IPS DF 4.7 (cell line): ENCODE measurements around the gene ZNF69.
"Not testable (repeated sequence)": the region's sequence is repeated elsewhere in the genome, so short reads cannot be mapped to it uniquely, and the experiment has no call there.

ENCODE experiments used
- DNase-seq: peaks from one replicate; pipeline ENCODE4 v3.0.0-alpha.2; 2013; ENCODE audit warnings: low spot score; ENCODE audit errors: extremely low read depth

The ZNF69 gene

GRCh38 chr19:11894851-11895250 is 7.3 kb downstream of the ZNF69 start:
- no peak for DNase-seq

- no peak for DNase-seq
Measured at GRCh38 chr19:11902228-11902627, 14.6 kb downstream of the ZNF69 start.

- no peak for DNase-seq
Measured at GRCh38 chr19:11905928-11906327, 18.3 kb downstream of the ZNF69 start.

GRCh38 chr19:11911937-11912336 is 24.4 kb downstream of the ZNF69 start:
- not testable (repeated sequence) for DNase-seq

GRCh38 chr19:11914417-11915051 is 27.0 kb downstream of the ZNF69 start:
- DNase-seq: not testable (repeated sequence)

GRCh38 chr19:11921852-11922495 is 34.4 kb downstream of the ZNF69 start:
- no peak for DNase-seq

- peak; percentile 71 for DNase-seq
Measured at GRCh38 chr19:11924886-11925650, 37.5 kb downstream of the ZNF69 start, which contains the start of gene ZNF700. ZNF700 (plus strand) TSS chr19:11925107; CDS start chr19:11925211, 104 bp downstream.

DNA sequence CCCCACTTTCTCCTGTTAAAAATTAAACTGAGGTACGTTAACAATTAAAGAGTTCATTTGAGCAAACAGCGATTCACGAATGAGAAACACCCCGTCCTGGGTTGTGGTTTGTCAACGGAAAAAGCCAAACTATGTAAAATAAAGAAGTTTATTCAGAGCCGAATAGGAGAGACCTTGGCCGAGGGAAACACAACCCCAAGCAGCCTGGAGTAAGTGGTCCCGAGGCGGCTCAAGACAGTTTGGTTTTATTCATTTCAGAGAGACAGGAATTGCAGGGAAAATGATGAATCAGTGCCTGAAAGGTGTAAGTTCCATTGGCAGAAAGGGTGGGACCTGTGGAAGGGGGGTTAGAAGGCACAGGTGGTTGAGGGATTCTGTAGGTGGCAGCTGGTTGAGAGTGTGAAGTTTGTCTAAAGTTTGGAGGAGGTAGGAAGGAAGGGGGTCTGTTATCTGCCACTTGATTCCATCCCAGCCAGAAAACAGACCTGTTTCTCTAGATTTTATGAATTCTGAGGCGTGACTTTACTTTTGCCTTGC is 38.1 kb downstream of the ZNF69 start:
- DNase-seq: not testable (repeated sequence)

- no peak for DNase-seq
Measured at GRCh38 chr19:11927227-11927626, 39.6 kb downstream of the ZNF69 start.

DNA sequence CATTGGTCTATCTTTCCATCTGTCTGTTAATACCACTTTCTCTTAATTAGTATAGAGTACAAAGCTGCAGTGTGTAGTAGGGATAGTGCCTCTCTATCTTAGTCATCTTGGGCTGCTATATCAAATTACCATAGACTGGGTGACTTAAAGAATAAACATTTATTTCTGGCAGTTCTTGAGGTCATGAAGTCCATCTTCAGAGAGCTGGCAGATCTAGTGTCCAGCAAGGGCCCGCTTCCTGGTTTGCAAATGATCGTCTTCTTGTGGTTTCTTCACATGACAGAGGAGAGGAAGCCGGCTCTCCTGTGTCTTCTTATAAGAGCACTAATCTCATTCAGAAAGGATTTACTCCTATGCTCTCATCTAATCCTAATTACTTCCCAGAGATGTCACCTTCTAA is 43.5 kb downstream of the ZNF69 start:
- DNase-seq: no peak

DNA sequence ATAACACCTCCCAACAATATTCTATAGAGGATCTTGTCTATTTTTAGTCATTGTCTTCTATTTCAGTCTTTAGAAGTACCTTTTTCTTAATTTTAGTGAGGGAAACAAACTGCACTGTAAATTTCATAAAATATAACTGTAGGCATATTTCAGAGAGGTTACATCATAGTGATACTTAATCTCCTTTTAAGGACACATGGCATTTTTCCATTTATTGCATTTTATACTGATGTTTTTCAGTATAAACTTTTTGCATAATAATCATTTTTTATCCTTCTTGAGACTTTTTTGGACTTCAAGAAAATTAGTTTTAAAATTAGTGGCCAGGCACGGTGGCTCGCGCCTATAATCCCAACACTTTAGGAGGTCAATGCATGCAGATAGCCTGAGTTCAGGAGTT is 43.9 kb downstream of the ZNF69 start:
- no peak for DNase-seq

DNA sequence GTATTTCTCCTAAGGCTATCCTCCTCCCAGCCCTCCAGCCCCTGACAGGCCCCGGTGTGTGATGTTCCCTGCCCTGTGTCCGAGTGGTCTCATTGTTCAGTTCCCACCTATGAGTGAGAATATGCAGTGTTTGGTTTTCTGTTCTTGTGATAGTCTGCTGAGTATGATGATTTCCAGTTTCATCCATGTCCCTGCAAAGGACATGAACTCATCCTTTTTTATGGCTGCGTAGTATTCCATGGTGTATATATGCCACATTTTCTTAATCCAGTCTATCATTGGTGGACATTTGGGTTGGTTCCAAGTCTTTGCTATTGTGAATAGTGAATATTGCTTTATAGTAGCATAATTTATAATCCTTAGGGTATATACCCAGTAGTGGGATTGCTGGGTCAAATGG is 48.2 kb downstream of the ZNF69 start:
- not testable (repeated sequence) for DNase-seq

GRCh38 chr19:11938383-11938782 is 50.8 kb downstream of the ZNF69 start:
- not testable (repeated sequence) for DNase-seq

- not testable (repeated sequence) for DNase-seq
Measured at GRCh38 chr19:11941361-11941887, 53.8 kb downstream of the ZNF69 start.

DNA sequence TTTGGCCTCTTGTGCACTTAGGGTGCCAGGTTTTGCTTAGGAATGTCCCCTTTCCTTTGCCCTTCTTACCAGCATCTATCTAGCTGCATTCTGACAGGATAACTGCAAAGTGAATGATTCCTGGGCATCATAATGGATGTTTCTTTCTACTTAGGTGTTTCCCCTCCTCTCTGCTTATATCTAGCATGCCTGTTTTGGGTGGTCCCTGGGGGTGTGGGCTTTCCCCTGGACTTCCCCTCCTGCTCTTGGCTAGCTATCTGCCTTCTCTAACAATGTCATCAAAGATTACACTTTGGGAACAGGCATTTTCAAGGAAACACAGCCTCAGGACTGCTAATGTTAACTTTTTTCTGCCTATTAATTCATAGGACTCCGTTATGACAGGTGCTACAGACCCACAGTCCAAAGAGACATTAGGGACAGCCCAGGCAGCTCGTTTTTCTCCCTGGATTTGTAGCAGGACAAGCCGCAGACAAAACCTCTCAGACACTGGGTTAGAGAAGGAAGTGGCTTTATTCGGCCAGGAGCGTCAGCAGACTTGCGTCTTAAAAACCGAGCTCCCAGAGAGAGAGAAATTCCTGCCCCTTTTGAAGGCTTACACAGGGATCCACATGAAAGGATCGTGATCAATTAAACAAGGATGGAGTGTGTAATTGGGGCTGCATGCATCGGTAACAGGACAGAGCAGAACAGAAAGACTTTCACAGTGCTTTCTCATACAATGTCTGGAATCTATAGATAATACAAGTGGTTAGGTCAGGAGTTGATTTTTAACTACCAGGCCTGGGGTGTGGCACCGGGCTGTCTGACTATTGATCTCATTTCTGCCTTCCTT is 54.6 kb downstream of the ZNF69 start:
- DNase-seq: no peak

- DNase-seq: no peak
Measured at GRCh38 chr19:11942843-11943108, 55.2 kb downstream of the ZNF69 start.

GRCh38 chr19:11944656-11945055 is 57.1 kb downstream of the ZNF69 start:
- no peak for DNase-seq

GRCh38 chr19:11948646-11949045 is 61.1 kb downstream of the ZNF69 start:
- DNase-seq: no peak

- DNase-seq: no peak
Measured at GRCh38 chr19:11949201-11949600, 61.6 kb downstream of the ZNF69 start.

DNA sequence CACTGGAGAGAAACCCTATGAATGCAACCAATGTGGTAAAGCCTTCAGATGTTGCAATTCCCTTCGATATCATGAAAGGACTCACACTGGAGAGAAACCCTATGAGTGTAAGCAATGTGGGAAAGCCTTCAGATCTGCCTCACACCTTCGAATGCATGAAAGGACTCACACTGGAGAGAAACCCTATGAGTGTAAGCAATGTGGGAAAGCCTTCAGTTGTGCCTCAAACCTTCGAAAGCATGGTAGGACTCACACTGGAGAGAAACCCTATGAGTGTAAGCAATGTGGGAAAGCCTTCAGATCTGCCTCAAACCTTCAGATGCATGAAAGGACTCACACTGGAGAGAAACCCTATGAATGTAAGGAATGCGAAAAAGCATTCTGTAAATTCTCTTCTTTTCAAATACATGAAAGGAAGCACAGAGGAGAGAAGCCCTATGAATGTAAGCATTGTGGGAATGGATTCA is 62.1 kb downstream of the ZNF69 start:
- not testable (repeated sequence) for DNase-seq

GRCh38 chr19:11950312-11950711 is 62.7 kb downstream of the ZNF69 start:
- DNase-seq: no peak
